Tibial nerve (tissue), 4 donors: ENCODE measurements around the gene CLEC19A.

ENCODE experiments used
- CTCF ChIP-seq, 5 experiments: fragments of 200-600 bp in 3 of 5; fragments of 450-650 bp in 2 of 5; sonication (generic) in 3 of 5; IDR thresholded peaks; one replicate each; pipeline ENCODE4 v1.5.1; 2016 to 2019; ENCODE audit warnings: antibody characterized with exemption in 5 of 5, mild to moderate bottlenecking in 3 of 5, moderate library complexity in 2 of 5
- EP300 ChIP-seq, 2 donors: sonication (generic); formaldehyde crosslinking; IDR thresholded peaks; one replicate each; pipeline ENCODE4 v1.6.1; 2017; ENCODE audit warnings: antibody characterized with exemption in 2 of 2, mild to moderate bottlenecking in 1 of 2
- POLR2A ChIP-seq, 2 donors: fragments of 450-650 bp; IDR thresholded peaks; one replicate each; pipeline ENCODE4 v1.6.1; 2017; ENCODE audit warnings: antibody characterized with exemption in 2 of 2, mild to moderate bottlenecking in 2 of 2, moderate library complexity in 2 of 2

- TF ChIP-seq POLR2A (IDR thresholded peaks at IDR 0.05): no peak
- TF ChIP-seq CTCF (IDR thresholded peaks at IDR 0.05): no peak
- no peak for TF ChIP-seq EP300 (IDR thresholded peaks at IDR 0.05)
Observed at GRCh38 chr16:19254611-19255010, 30.9 kb upstream of the CLEC19A start.
